ENCODE data around the gene RWDD4. TPM values are rescaled to one million over a fixed set of nuclear protein-coding genes. Genes with fewer than 3 reads are reported as not detected.

RWDD4 gene
- total RNA-seq, 4 donors from 2014 or later, result 4.1 to 16.9 (median 11.6) TPM

DNA sequence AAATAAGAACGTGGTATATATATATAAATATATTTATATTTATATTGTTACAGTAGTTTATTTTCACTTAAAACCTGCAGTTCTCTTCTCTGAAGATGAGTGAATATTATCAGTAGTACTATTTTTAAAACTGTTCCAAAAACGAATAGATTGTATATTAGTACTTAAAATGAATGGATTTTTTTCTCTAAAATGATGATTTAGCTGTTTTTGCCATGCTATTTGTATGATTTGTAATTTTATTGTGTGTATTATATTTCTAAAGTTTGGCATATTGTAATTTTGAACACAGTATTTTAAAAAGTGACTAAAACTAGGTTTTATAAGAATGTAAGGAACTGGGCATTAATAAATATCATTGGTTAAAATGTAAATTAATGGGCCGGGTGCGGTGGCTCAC lies 22.1 kb upstream of the RWDD4 start:
- TF ChIP-seq POLR2AphosphoS5 (IDR thresholded peaks at IDR 0.05), result no peak
- H3K9me3 ChIP-seq, result no peaks in the 10 kb centered on the region
- 89 to 93% methylated on average over 4 of the region's 4 CpGs for WGBS, 2 donors (ENCODE audit: low coverage in 1 of 2)
- H3K4me3 ChIP-seq, result no peak overlapping the region
- in situ Hi-C loops (cut with MboI; ENCODE audit: low pct_ligation_motif_present in 1 of 4, low pct_unique_long_range_greater_than_20kb in 1 of 4, low sequenced_read_pairs in 3 of 4), result no loop called here
- intact Hi-C loops (cut with DNase I; ENCODE audit: low total_unique reads), result no loop called here
- DNase-seq, result no peak
- no peaks in the 10 kb centered on the region for H3K4me1 ChIP-seq
- H3K27ac ChIP-seq, result no peak overlapping the region
- no peaks in the 10 kb centered on the region for H3K27me3 ChIP-seq
- peaks cover 0 to 68% (median 27%) of the 10 kb centered on the region in 4 donors for H3K36me3 ChIP-seq

DNA sequence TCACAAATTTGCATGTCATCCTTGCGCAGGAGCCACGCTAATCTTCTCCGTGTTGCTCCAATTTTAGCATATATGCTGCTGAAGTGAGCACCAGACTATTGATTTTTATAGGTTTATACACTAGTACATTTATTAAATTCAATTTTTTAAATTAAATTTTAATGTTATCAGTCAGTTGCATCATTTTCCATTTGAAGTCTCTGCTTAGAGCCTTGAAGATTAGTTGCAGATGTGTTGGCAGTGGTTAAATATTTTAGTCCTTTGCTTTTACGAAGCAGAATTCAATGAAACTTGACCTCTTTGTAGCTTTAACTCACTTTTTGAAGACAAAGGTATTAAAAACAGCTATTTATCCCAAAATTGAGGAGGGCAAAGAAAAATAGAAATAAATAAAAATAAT lies 16.6 kb upstream of the RWDD4 start:
- no peaks in the 10 kb centered on the region for H3K9me3 ChIP-seq
- in situ Hi-C loops (cut with MboI; ENCODE audit: low pct_ligation_motif_present in 1 of 4, low pct_unique_long_range_greater_than_20kb in 1 of 4, low sequenced_read_pairs in 3 of 4), result no loop called here
- TF ChIP-seq EP300 (IDR thresholded peaks at IDR 0.05; ENCODE audit: low read depth), result no peak
- no peak for TF ChIP-seq POLR2A (IDR thresholded peaks at IDR 0.05)
- TF ChIP-seq POLR2AphosphoS5 (IDR thresholded peaks at IDR 0.05), result no peak
- TF ChIP-seq, protein P1, sequence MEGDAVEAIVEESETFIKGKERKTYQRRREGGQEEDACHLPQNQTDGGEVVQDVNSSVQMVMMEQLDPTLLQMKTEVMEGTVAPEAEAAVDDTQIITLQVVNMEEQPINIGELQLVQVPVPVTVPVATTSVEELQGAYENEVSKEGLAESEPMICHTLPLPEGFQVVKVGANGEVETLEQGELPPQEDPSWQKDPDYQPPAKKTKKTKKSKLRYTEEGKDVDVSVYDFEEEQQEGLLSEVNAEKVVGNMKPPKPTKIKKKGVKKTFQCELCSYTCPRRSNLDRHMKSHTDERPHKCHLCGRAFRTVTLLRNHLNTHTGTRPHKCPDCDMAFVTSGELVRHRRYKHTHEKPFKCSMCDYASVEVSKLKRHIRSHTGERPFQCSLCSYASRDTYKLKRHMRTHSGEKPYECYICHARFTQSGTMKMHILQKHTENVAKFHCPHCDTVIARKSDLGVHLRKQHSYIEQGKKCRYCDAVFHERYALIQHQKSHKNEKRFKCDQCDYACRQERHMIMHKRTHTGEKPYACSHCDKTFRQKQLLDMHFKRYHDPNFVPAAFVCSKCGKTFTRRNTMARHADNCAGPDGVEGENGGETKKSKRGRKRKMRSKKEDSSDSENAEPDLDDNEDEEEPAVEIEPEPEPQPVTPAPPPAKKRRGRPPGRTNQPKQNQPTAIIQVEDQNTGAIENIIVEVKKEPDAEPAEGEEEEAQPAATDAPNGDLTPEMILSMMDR (IDR thresholded peaks at IDR 0.05), result no peak
- H3K27ac ChIP-seq, result no peak overlapping the region
- 84 to 95% methylated on average over 4 of the region's 4 CpGs for WGBS, 2 donors (ENCODE audit: low coverage in 1 of 2)
- no peaks in the 10 kb centered on the region for H3K4me1 ChIP-seq
- H3K27me3 ChIP-seq, result no peaks in the 10 kb centered on the region
- no peak for DNase-seq
- intact Hi-C loops (cut with DNase I; ENCODE audit: low total_unique reads), result no loop called here
- H3K36me3 ChIP-seq, result peaks cover 0 to 61% (median 18%) of the 10 kb centered on the region in 4 donors
- no peak overlapping the region for H3K4me3 ChIP-seq

DNA sequence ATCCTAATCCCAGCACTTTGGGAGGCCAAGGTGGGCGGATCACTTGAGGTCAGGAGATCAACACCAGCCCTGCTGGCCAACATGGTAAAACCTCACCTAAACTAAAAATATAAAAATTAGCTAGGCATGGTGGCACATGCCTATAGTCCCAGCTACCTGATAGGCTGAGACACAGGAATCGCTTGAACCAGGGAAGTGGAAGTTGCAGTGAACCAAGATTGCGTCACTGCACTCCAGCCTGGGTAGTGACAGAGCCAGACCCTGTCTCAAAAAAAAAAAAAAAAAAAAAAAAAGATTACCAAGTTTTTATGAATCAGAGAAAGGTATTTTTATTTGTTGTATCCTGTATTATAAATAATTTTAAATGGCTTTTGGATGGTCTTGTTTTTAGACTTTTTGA lies 15.2 kb upstream of the RWDD4 start:
- intact Hi-C loops (cut with DNase I; ENCODE audit: low total_unique reads), result no loop called here
- in situ Hi-C loops (cut with MboI; ENCODE audit: low pct_ligation_motif_present in 1 of 4, low pct_unique_long_range_greater_than_20kb in 1 of 4, low sequenced_read_pairs in 3 of 4), result loop anchor here in 1 of 4 donors (25.0 kb wide), 1 partner anchor 212 kb away; no protein-coding TSS in a partner anchor
- H3K27me3 ChIP-seq, result no peaks in the 10 kb centered on the region
- H3K4me3 ChIP-seq, result no peak overlapping the region
- H3K27ac ChIP-seq, result no peak overlapping the region
- DNase-seq, result no peak
- H3K4me1 ChIP-seq, result no peaks in the 10 kb centered on the region
- no peaks in the 10 kb centered on the region for H3K9me3 ChIP-seq
- WGBS, 2 donors (ENCODE audit: low coverage in 1 of 2), result 81 to 100% methylated on average over 3 of the region's 3 CpGs
- TF ChIP-seq EP300 (IDR thresholded peaks at IDR 0.05; ENCODE audit: low read depth) (no peak), POLR2A (IDR thresholded peaks at IDR 0.05) (no peak), POLR2AphosphoS5 (IDR thresholded peaks at IDR 0.05) (no peak)
- TF ChIP-seq, protein P1 (IDR thresholded peaks at IDR 0.05), result no peak
- peaks cover 0 to 63% (median 18%) of the 10 kb centered on the region in 4 donors for H3K36me3 ChIP-seq

DNA sequence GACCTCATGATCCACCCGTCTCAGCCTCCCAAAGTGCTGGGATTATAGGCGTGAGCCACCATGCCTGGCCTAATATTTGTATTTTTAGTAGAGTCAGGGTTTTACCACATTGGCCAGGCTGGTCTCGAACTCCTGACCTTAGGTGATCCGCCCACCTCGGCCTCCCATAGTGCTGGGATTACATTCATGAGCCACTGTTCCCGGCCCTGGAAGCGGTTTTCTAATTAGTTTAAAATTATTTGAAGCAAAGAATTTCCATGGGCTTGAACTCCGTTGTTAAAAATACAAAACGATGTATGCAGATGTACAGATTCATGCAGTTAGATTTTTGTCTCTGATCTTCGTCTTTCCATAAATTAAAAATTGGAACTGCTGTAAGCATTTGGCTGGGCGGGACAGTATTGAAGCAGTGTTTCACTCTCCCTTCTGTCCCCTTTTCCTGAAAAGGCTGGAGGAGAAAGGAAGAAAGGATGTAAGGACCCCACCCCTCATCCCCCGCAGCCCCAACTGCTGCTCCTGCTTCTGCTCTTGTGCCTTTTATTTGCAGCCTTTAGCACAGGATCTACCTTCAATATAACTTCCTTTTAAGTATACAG lies 12.1 kb upstream of the RWDD4 start:
- in situ Hi-C loops (cut with MboI; ENCODE audit: low pct_ligation_motif_present in 1 of 4, low pct_unique_long_range_greater_than_20kb in 1 of 4, low sequenced_read_pairs in 3 of 4) (loop anchor here in 1 of 4 donors (25.0 kb wide), 1 partner anchor 209 kb away; no protein-coding TSS in a partner anchor), intact Hi-C loops (cut with DNase I; ENCODE audit: low total_unique reads) (no loop called here)
- Histone ChIP-seq H3K4me1 (no peaks in the 10 kb centered on the region), H3K4me3 (no peak overlapping the region), H3K36me3 (peaks cover 0 to 68% (median 24%) of the 10 kb centered on the region in 4 donors), H3K27me3 (no peaks in the 10 kb centered on the region), H3K9me3 (no peaks in the 10 kb centered on the region), H3K27ac (no peak overlapping the region)
- TF ChIP-seq EP300 (IDR thresholded peaks at IDR 0.05; ENCODE audit: low read depth) (no peak), POLR2A (IDR thresholded peaks at IDR 0.05) (no peak), POLR2AphosphoS5 (IDR thresholded peaks at IDR 0.05) (no peak)
- TF ChIP-seq, protein P1 (IDR thresholded peaks at IDR 0.05), result no peak
- DNase-seq, result no peak
- 92 to 94% methylated on average over 5 to 12 of the region's 12 CpGs for WGBS, 2 donors (ENCODE audit: low coverage in 1 of 2)
